Thymus (tissue), 11 donors: ENCODE results near the gene FAM124A. TPM values are rescaled to one million over a fixed set of nuclear protein-coding genes. Genes with fewer than 3 reads are reported as not detected.

Experiments
- DNase-seq, 9 donors: peaks; one replicate each; pipeline ENCODE4 v3.0.0-alpha.2; 2013; ENCODE audit warnings: low spot score in 9 of 9, low read depth in 6 of 9, missing footprints in 1 of 9
- H3K27ac ChIP-seq, 2 donors: one replicate each; pipeline ENCODE4 v1.5.1; 2013; ENCODE audit warnings: control low read depth in 1 of 2, low read depth in 1 of 2, low read length in 1 of 2, mild to moderate bottlenecking in 1 of 2, moderate library complexity in 1 of 2
- H3K27me3 ChIP-seq, 2 donors: one replicate each; pipeline ENCODE4 v1.5.1; 2013; ENCODE audit warnings: low read length in 1 of 2; ENCODE audit not compliant: control insufficient read depth in 2 of 2, insufficient read depth in 1 of 2
- H3K36me3 ChIP-seq, 2 donors: one replicate each; pipeline ENCODE4 v1.5.1; 2013; ENCODE audit warnings: low read length in 1 of 2, mild to moderate bottlenecking in 1 of 2, moderate library complexity in 1 of 2; ENCODE audit not compliant: control insufficient read depth in 2 of 2, insufficient read depth in 2 of 2
- H3K4me1 ChIP-seq, 2 donors: one replicate each; pipeline ENCODE4 v1.5.1; 2013; ENCODE audit warnings: low read length in 2 of 2; ENCODE audit not compliant: control insufficient read depth in 2 of 2, insufficient read depth in 2 of 2
- H3K4me3 ChIP-seq, 2 donors: one replicate each; pipeline ENCODE4 v1.5.1; 2013; ENCODE audit warnings: low read length in 2 of 2, control low read depth in 1 of 2, mild to moderate bottlenecking in 1 of 2
- H3K9me3 ChIP-seq, 2 donors: one replicate each; pipeline ENCODE4 v1.5.1; 2013; ENCODE audit warnings: low read length in 1 of 2, mild to moderate bottlenecking in 1 of 2; ENCODE audit not compliant: control insufficient read depth in 2 of 2, insufficient read depth in 1 of 2
- WGBS: extraction: QIAGEN DNeasy Blood & Tissue Kit; methylation state at CpG from one replicate; pipeline ENCODE4 v1.1.7; 2013; 5-methylcytosine and 5-hydroxymethylcytosine counted together
- polyA plus RNA-seq: library from polyadenylated mRNA; stranded (reverse); fragments of 200-250 nt; gene quantifications from one replicate; pipeline ENCODE4 v1.2.3, GENCODE V29; 2013
- total RNA-seq: library from RNA; stranded (reverse); fragments of 120-200 nt; gene quantifications from one replicate; pipeline ENCODE4 v1.2.4, GENCODE V29; 2013
- donor health status: healthy.

FAM124A gene
- total and polyA plus RNA-seq, 2 donors = 3.0 to 5.2 TPM

GRCh38 chr13:51325837-51326236 is 103.6 kb downstream of the FAM124A start:
- no peaks in the 10 kb centered on the region for H3K9me3 ChIP-seq
- H3K27me3 ChIP-seq = no peaks in the 10 kb centered on the region
- no peaks in the 10 kb centered on the region for H3K36me3 ChIP-seq
- 97% methylated on average over 6 of the region's 6 CpGs for WGBS
- peaks cover 6 to 13% of the 10 kb centered on the region in 2 donors for H3K4me1 ChIP-seq
- no peak overlapping the region for H3K4me3 ChIP-seq
- no peak for DNase-seq
- H3K27ac ChIP-seq = no peak overlapping the region

- H3K4me3 ChIP-seq = no peak overlapping the region
- DNase-seq = no peak
- WGBS = 94% methylated on average over 2 of the region's 2 CpGs
- H3K4me1 ChIP-seq = peaks cover 15 to 22% of the 10 kb centered on the region in 2 donors
- no peaks in the 10 kb centered on the region for H3K27me3 ChIP-seq
- H3K27ac ChIP-seq = no peak overlapping the region
- no peaks in the 10 kb centered on the region for H3K9me3 ChIP-seq
- no peaks in the 10 kb centered on the region for H3K36me3 ChIP-seq
Measured at GRCh38 chr13:51326777-51327176, 104.6 kb downstream of the FAM124A start.

GRCh38 chr13:51327961-51328360 is 105.8 kb downstream of the FAM124A start:
- Histone ChIP-seq H3K27me3 (no peaks in the 10 kb centered on the region), H3K9me3 (no peaks in the 10 kb centered on the region), H3K4me3 (no peak overlapping the region), H3K4me1 (peaks cover 16 to 30% of the 10 kb centered on the region in 2 donors), H3K36me3 (no peaks in the 10 kb centered on the region), H3K27ac (no peak overlapping the region)
- WGBS = 96% methylated on average over 2 of the region's 2 CpGs
- no peak for DNase-seq

- Histone ChIP-seq H3K4me1 (peaks cover 16 to 32% of the 10 kb centered on the region in 2 donors), H3K4me3 (no peak overlapping the region), H3K36me3 (no peaks in the 10 kb centered on the region), H3K27me3 (no peaks in the 10 kb centered on the region), H3K9me3 (no peaks in the 10 kb centered on the region), H3K27ac (no peak overlapping the region)
- no peak for DNase-seq
- WGBS = 87% methylated on average over 6 of the region's 6 CpGs
Measured at GRCh38 chr13:51328488-51328887, 106.3 kb downstream of the FAM124A start.

GRCh38 chr13:51329606-51330005 is 107.4 kb downstream of the FAM124A start:
- no peaks in the 10 kb centered on the region for H3K9me3 ChIP-seq
- no peaks in the 10 kb centered on the region for H3K36me3 ChIP-seq
- H3K4me3 ChIP-seq = no peak overlapping the region
- H3K27ac ChIP-seq = no peak overlapping the region
- H3K4me1 ChIP-seq = peaks cover 16 to 32% of the 10 kb centered on the region in 2 donors
- 94% methylated on average over 3 of the region's 3 CpGs for WGBS
- no peaks in the 10 kb centered on the region for H3K27me3 ChIP-seq
- no peak for DNase-seq

- no peaks in the 10 kb centered on the region for H3K27me3 ChIP-seq
- 4% methylated on average over 3 of the region's 3 CpGs for WGBS
- no peaks in the 10 kb centered on the region for H3K9me3 ChIP-seq
- DNase-seq = peak in 7 of 9 donors; percentile 15 to 71 (median 35)
- no peaks in the 10 kb centered on the region for H3K36me3 ChIP-seq
- H3K27ac ChIP-seq = no peak overlapping the region
- no peak overlapping the region for H3K4me3 ChIP-seq
- peaks cover 16 to 32% of the 10 kb centered on the region in 2 donors for H3K4me1 ChIP-seq
Measured at GRCh38 chr13:51330791-51331190, 108.6 kb downstream of the FAM124A start.

- peak in 1 of 9 donors; percentile 7 for DNase-seq
- Histone ChIP-seq H3K9me3 (no peaks in the 10 kb centered on the region), H3K4me1 (peaks cover 16 to 32% of the 10 kb centered on the region in 2 donors), H3K27me3 (no peaks in the 10 kb centered on the region), H3K27ac (no peak overlapping the region), H3K36me3 (no peaks in the 10 kb centered on the region), H3K4me3 (no peak overlapping the region)
- WGBS = 56% methylated on average over 6 of the region's 6 CpGs
Measured at GRCh38 chr13:51331354-51331861, 109.2 kb downstream of the FAM124A start.

GRCh38 chr13:51332566-51333361 is 110.6 kb downstream of the FAM124A start:
- WGBS = 93% methylated on average over 2 of the region's 2 CpGs
- peak in 1 of 9 donors; percentile 49 for DNase-seq

GRCh38 chr13:51333421-51333820 is 111.2 kb downstream of the FAM124A start:
- H3K36me3 ChIP-seq = no peaks in the 10 kb centered on the region
- no peak overlapping the region for H3K4me3 ChIP-seq
- no peaks in the 10 kb centered on the region for H3K9me3 ChIP-seq
- peaks cover 16 to 32% of the 10 kb centered on the region in 2 donors for H3K4me1 ChIP-seq
- H3K27me3 ChIP-seq = no peaks in the 10 kb centered on the region
- DNase-seq = no peak
- no peak overlapping the region for H3K27ac ChIP-seq

More at GRCh38 chr13:51332566-51333361, 110.6 kb downstream of the FAM124A start:
- H3K4me3 ChIP-seq = no peak overlapping the region
- no peaks in the 10 kb centered on the region for H3K36me3 ChIP-seq
- H3K27me3 ChIP-seq = no peaks in the 10 kb centered on the region
- no peaks in the 10 kb centered on the region for H3K9me3 ChIP-seq
- no peak overlapping the region for H3K27ac ChIP-seq
- H3K4me1 ChIP-seq = peaks cover 16 to 32% of the 10 kb centered on the region in 2 donors
